PFSK-1 (cell line): ENCODE results near the gene CARHSP1.

Experiments
- FOXP2 ChIP-seq: optimal IDR thresholded peaks from 2 replicates; pipeline ENCODE3; 2011; ENCODE audit warnings: borderline replicate concordance, control low read depth, inconsistent platforms; ENCODE audit not compliant: insufficient read depth; ENCODE audit errors: extremely low read length, extremely low read depth
- POLR2AphosphoS5 ChIP-seq: IDR thresholded peaks from 2 replicates; pipeline ENCODE4 v1.6.1; 2012; ENCODE audit warnings: low read depth, mild to moderate bottlenecking, control low read depth, low read length, moderate library complexity
- SIN3A ChIP-seq: IDR thresholded peaks from 2 replicates; pipeline ENCODE4 v1.6.1; 2012; ENCODE audit warnings: mild to moderate bottlenecking, low read length, moderate library complexity, borderline replicate concordance; ENCODE audit not compliant: insufficient read depth
- TAF1 ChIP-seq: IDR thresholded peaks from 2 replicates; pipeline ENCODE4 v1.6.1; 2012; ENCODE audit warnings: low read length, control low read depth, borderline replicate concordance; ENCODE audit not compliant: insufficient read depth
- TF ChIP-seq, protein P1 (sequence below), 2 experiments: IDR thresholded peaks; 2 replicates each; pipeline versions ENCODE4 v1.6.1 to v1.8.0; 2011 to 2012; ENCODE audit warnings: low read depth in 2 of 2, low read length in 2 of 2, control low read depth in 1 of 2, inconsistent platforms in 1 of 2, mild to moderate bottlenecking in 1 of 2, moderate library complexity in 1 of 2; ENCODE audit not compliant: insufficient read depth in 1 of 2

Gene CARHSP1

GRCh38 chr16:8866118-8866883, 2.5 kb downstream of the CARHSP1 start:
- TF ChIP-seq, protein P1, sequence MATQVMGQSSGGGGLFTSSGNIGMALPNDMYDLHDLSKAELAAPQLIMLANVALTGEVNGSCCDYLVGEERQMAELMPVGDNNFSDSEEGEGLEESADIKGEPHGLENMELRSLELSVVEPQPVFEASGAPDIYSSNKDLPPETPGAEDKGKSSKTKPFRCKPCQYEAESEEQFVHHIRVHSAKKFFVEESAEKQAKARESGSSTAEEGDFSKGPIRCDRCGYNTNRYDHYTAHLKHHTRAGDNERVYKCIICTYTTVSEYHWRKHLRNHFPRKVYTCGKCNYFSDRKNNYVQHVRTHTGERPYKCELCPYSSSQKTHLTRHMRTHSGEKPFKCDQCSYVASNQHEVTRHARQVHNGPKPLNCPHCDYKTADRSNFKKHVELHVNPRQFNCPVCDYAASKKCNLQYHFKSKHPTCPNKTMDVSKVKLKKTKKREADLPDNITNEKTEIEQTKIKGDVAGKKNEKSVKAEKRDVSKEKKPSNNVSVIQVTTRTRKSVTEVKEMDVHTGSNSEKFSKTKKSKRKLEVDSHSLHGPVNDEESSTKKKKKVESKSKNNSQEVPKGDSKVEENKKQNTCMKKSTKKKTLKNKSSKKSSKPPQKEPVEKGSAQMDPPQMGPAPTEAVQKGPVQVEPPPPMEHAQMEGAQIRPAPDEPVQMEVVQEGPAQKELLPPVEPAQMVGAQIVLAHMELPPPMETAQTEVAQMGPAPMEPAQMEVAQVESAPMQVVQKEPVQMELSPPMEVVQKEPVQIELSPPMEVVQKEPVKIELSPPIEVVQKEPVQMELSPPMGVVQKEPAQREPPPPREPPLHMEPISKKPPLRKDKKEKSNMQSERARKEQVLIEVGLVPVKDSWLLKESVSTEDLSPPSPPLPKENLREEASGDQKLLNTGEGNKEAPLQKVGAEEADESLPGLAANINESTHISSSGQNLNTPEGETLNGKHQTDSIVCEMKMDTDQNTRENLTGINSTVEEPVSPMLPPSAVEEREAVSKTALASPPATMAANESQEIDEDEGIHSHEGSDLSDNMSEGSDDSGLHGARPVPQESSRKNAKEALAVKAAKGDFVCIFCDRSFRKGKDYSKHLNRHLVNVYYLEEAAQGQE (IDR thresholded peaks at IDR 0.05; ENCODE audit: insufficient read depth in 1 of 2, low read depth in 2 of 2, low read length in 2 of 2) = no peak
- TF ChIP-seq TAF1 = no peak
- no peak for TF ChIP-seq POLR2AphosphoS5
- no peak for TF ChIP-seq SIN3A
- no peak for TF ChIP-seq FOXP2

GRCh38 chr16:8865145-8865882, 3.5 kb downstream of the CARHSP1 start:
- no peak for TF ChIP-seq POLR2AphosphoS5

DNA sequence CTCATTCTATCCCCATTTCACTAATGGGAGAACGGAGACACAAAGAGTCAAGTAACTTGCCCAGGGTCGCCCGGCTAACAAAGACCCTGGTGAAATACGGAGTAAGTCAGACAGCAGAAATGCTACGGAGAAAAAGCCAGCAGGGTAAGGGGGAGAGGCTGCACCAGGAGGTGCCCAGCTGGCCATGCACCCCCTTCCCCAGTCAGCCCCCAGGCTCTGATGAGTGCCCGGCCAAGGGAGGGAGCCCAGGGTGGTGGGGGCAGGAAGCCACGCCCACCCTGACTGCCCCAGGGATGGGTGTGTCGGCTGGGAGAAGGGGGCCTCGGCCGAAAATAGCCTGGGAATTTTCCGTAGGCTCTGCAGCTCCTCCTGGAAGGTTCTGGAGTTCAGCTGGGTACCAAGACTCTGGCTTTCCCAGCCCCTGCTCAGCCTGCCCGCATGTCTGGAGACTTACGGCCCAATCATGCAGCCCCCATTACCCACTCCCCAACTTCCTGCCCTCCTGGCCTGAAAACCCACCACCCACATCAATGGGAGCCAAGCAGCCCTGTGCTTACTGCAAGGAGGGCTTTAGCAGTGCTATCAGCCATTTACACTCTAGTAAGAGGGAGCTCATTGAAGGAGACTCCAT, 4.2 kb downstream of the CARHSP1 start:
- no peak for TF ChIP-seq TAF1
- TF ChIP-seq, protein P1 (IDR thresholded peaks at IDR 0.05; ENCODE audit: insufficient read depth in 1 of 2, low read depth in 2 of 2, low read length in 2 of 2) = no peak
- TF ChIP-seq POLR2AphosphoS5 = no peak
- no peak for TF ChIP-seq SIN3A
- no peak for TF ChIP-seq FOXP2

DNA sequence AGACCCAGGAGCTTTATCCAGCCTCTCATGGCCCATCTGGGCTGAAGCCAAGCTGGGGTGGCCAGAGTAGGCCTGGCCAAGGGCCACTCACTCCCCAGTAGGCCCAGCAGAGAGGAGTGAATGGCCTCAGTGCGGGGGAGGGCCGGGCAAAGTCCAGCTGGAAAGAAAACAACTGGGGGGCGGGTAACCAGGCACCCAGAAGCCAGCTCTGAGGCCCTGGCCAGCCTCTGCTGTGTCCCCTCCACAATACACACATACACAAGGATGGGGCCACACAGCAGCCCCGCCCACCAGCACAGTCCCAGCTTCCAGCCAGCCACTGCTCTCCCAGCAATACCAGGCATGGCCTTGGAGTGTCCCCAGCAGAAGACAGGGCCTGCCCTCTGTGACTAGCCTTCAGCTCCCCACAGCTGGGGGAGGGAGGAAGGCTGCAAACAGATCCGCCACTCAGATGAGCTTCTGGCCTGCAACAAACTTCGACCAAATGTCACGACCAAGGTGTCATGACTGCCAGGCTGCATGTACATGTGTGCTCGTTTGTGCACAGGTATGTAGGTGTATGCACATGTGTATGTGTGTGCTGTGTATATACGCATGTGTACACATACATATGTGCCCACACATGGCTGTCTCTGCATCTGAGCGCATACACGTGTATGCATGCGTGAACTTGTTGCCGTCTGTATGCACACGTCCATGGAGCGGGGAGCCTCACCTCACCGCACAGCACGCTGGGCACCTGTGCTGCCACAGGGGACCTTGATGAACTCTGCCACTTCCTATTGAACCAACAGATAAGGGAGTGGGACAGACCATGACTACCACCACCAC, 5.0 kb downstream of the CARHSP1 start:
- no peak for TF ChIP-seq TAF1
- TF ChIP-seq POLR2AphosphoS5 = no peak
- no peak for TF ChIP-seq SIN3A
- no peak for TF ChIP-seq FOXP2
- TF ChIP-seq, protein P1 (IDR thresholded peaks at IDR 0.05; ENCODE audit: insufficient read depth in 1 of 2, low read depth in 2 of 2, low read length in 2 of 2) = no peak
